DOHH2 (cell line): Measurements from ENCODE around the gene TCERG1.

Experiments used
- H3F3A ChIP-seq: fragments of 200-600 bp; sonication (generic), shearing (Covaris generic); 2 replicates; pipeline ENCODE4 v1.6.0; 2016; ENCODE audit warnings: antibody characterized with exemption, mild to moderate bottlenecking; ENCODE audit not compliant: control insufficient read depth, insufficient read depth
- H3K27ac ChIP-seq: fragments of 200-600 bp; sonication (generic); 2 replicates; pipeline ENCODE4 v1.5.1; 2014; ENCODE audit warnings: low read depth, mild to moderate bottlenecking, low read length, moderate library complexity
- H3K27me3 ChIP-seq: fragments of 200-600 bp; sonication (generic); 2 replicates; pipeline ENCODE4 v1.6.1; 2014; ENCODE audit warnings: mild to moderate bottlenecking, low read length, mixed read lengths; ENCODE audit not compliant: control insufficient read depth
- H3K36me3 ChIP-seq: fragments of 200-600 bp; sonication (generic); 2 replicates; pipeline ENCODE4 v1.6.1; 2014; ENCODE audit warnings: mild to moderate bottlenecking, low read length, moderate library complexity, mixed read lengths; ENCODE audit not compliant: control insufficient read depth
- H3K4me1 ChIP-seq: fragments of 200-600 bp; sonication (generic); 2 replicates; pipeline ENCODE4 v1.6.1; 2014; ENCODE audit warnings: mild to moderate bottlenecking, low read length, mixed read lengths; ENCODE audit not compliant: control insufficient read depth
- H3K4me2 ChIP-seq: fragments of 200-600 bp; sonication (generic); 2 replicates; pipeline ENCODE4 v1.6.0; 2014; ENCODE audit warnings: mild to moderate bottlenecking, low read length, moderate library complexity
- H3K4me3 ChIP-seq: fragments of 200-600 bp; sonication (generic); 2 replicates; pipeline ENCODE4 v1.5.1; 2014; ENCODE audit warnings: mild to moderate bottlenecking, low read length, mixed read lengths
- H3K79me2 ChIP-seq: fragments of 200-600 bp; sonication (generic); 2 replicates; pipeline ENCODE4 v1.6.1; 2014; ENCODE audit warnings: mild to moderate bottlenecking, low read length, mixed read lengths; ENCODE audit not compliant: control insufficient read depth
- H3K9me2 ChIP-seq: fragments of 200-600 bp; sonication (generic); replicated peaks from 2 replicates; pipeline ENCODE4 v1.6.1; 2014; ENCODE audit warnings: mild to moderate bottlenecking, low read length, mixed read lengths; ENCODE audit not compliant: control insufficient read depth
- H3K9me3 ChIP-seq: fragments of 200-600 bp; sonication (generic); 2 replicates; pipeline ENCODE4 v1.6.1; 2014; ENCODE audit warnings: antibody characterized with exemption, low read length, mixed read lengths; ENCODE audit not compliant: control insufficient read depth, insufficient read depth
- H4K20me1 ChIP-seq: fragments of 200-600 bp; sonication (generic); 2 replicates; pipeline ENCODE4 v1.6.0; 2014; ENCODE audit warnings: low read depth, mild to moderate bottlenecking, antibody characterized with exemption, low read length, moderate library complexity; ENCODE audit not compliant: control insufficient read depth, insufficient read depth
- EZH2phosphoT487 ChIP-seq: fragments of 200-600 bp; sonication (generic); IDR thresholded peaks from 2 replicates; pipeline ENCODE4 v1.6.1; 2017; ENCODE audit warnings: borderline replicate concordance, mild to moderate bottlenecking, antibody characterized with exemption, low read length, moderate library complexity, mixed read lengths
- TF ChIP-seq, protein P1 (sequence below): fragments of 200-600 bp; sonication (generic); IDR thresholded peaks from one replicate; pipeline ENCODE4 v1.5.1; 2014; ENCODE audit warnings: antibody characterized with exemption, mild to moderate bottlenecking, low read depth, low read length; ENCODE audit not compliant: poor library complexity, severe bottlenecking

TCERG1 gene

DNA sequence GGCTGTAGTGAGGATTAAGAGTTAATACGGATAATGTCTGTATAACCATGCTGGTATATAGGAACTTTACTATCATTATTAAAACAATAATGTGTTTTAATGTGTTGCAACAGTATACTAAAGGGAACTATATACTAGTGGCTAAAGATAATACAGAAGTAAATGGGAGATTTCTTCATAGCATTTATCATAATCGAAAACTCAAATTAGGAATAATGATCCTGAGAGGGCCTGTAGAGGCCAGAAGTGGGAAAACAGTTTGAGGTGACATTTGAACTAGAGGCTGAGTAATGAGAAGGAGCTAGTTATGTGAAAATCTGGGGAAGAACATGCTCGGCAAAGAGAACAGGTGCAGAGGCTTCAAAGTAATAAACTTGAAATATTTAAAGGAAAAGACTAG is 2.9 kb downstream of the TCERG1 start:
- H3F3A ChIP-seq, result no peaks in the 10 kb centered on the region

DNA sequence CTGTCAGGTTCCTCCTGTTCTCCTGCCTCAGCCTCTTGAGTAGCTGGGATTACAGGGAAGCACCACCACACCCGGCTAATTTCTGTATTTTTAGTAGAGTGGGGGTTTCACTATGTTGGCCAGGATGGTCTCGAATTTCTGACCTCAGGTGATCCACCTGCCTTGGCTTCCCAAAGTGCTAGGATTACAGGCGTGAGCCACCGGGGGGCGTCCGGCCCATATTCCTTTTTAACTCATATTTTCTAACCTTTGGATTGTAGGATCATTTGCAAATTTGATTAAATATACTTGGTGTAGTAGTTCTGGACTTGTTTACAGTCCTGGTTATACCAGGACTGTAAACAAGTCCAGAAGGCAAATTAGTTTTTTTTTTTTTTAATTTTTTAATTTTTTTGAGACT is 4.3 kb downstream of the TCERG1 start:
- TF ChIP-seq EZH2phosphoT487, result no peak
- TF ChIP-seq, protein P1, sequence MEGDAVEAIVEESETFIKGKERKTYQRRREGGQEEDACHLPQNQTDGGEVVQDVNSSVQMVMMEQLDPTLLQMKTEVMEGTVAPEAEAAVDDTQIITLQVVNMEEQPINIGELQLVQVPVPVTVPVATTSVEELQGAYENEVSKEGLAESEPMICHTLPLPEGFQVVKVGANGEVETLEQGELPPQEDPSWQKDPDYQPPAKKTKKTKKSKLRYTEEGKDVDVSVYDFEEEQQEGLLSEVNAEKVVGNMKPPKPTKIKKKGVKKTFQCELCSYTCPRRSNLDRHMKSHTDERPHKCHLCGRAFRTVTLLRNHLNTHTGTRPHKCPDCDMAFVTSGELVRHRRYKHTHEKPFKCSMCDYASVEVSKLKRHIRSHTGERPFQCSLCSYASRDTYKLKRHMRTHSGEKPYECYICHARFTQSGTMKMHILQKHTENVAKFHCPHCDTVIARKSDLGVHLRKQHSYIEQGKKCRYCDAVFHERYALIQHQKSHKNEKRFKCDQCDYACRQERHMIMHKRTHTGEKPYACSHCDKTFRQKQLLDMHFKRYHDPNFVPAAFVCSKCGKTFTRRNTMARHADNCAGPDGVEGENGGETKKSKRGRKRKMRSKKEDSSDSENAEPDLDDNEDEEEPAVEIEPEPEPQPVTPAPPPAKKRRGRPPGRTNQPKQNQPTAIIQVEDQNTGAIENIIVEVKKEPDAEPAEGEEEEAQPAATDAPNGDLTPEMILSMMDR, result peak; percentile 39
- H3K9me2 ChIP-seq, result no peaks in the 10 kb centered on the region
- no peaks in the 10 kb centered on the region for H3K9me3 ChIP-seq
- H3K4me1 ChIP-seq, result peaks cover 31% of the 10 kb centered on the region
- H3K27me3 ChIP-seq, result no peaks in the 10 kb centered on the region
- H3K36me3 ChIP-seq, result peaks cover 53% of the 10 kb centered on the region
- 0 out of 2 replicates have a peak, but pooled peaks cover 2% of the 10 kb centered on the region for H3F3A ChIP-seq
- no peak overlapping the region for H3K4me3 ChIP-seq
- H4K20me1 ChIP-seq, result peaks cover 39% of the 10 kb centered on the region
- H3K79me2 ChIP-seq, result peaks cover 93% of the 10 kb centered on the region
- H3K4me2 ChIP-seq, result peak overlapping the region; percentile 1; the same call in 1 of the 2 replicates
- no peak overlapping the region for H3K27ac ChIP-seq

More for the DNA sequence above, 2.9 kb downstream of the TCERG1 start:
- Histone ChIP-seq H3K9me2 (no peaks in the 10 kb centered on the region), H3K4me2 (peak overlapping the region; percentile 69), H3K9me3 (peaks cover 3% of the 10 kb centered on the region; the same call in 1 of the 2 replicates), H3K36me3 (peaks cover 39% of the 10 kb centered on the region), H3K27me3 (no peaks in the 10 kb centered on the region), H3K4me3 (peak overlapping the region; percentile 85), H3K79me2 (peaks cover 79% of the 10 kb centered on the region), H3K27ac (no peak overlapping the region), H3K4me1 (peaks cover 31% of the 10 kb centered on the region), H4K20me1 (peaks cover 35% of the 10 kb centered on the region)
- no peak for TF ChIP-seq EZH2phosphoT487
- TF ChIP-seq, protein P1, result no peak

DNA sequence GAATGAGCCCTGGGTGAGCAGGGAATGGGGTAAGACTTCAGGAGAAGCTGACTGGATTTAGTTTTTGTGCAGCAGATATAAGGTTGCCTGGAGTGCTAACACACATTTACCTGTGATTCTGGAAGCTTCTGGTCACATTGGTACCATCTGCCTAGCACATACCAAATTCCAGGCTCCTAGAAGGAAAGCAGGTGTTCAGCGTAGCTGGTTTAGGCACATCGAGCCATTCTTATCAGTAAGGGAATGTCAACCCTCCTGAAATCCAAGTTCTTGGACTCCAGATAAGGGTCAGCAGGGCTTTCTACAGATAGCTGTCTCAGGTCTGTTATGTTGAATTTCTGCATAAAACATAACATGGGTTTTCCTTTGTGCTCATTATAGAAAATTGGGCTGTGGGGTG is 10.3 kb downstream of the TCERG1 start:
- TF ChIP-seq EZH2phosphoT487, result no peak
- TF ChIP-seq, protein P1, result no peak
- peaks cover 84% of the 10 kb centered on the region for H3K36me3 ChIP-seq

More for the DNA sequence above, 10.3 kb downstream of the TCERG1 start:
- Histone ChIP-seq H3K4me3 (no peak overlapping the region), H3K79me2 (peaks cover 91% of the 10 kb centered on the region), H4K20me1 (peaks cover 22% of the 10 kb centered on the region), H3K4me2 (no peak overlapping the region), H3K4me1 (no peaks in the 10 kb centered on the region), H3F3A (0 out of 2 replicates have a peak, but pooled peaks cover 2% of the 10 kb centered on the region), H3K9me2 (no peaks in the 10 kb centered on the region), H3K27ac (no peak overlapping the region), H3K9me3 (no peaks in the 10 kb centered on the region), H3K27me3 (no peaks in the 10 kb centered on the region)
